ENCODE data around the gene STEAP2.

STEAP2 gene

GRCh38 chr7:90262438-90262837 lies 50.9 kb downstream of the STEAP2 start:
- no peaks in the 10 kb centered on the region for H3K9me3 ChIP-seq (ENCODE audit: control insufficient read depth, insufficient read depth, low read length)
- H3K4me3 ChIP-seq (ENCODE audit: low read length): no peak overlapping the region
- H3F3A ChIP-seq (ENCODE audit: control insufficient read depth, insufficient read depth): no peaks in the 10 kb centered on the region
- no peak overlapping the region for H3K27ac ChIP-seq (ENCODE audit: low read depth, low read length)
- H3K9me2 ChIP-seq (replicated peaks; ENCODE audit: control insufficient read depth, low read length): no peaks in the 10 kb centered on the region
- no peaks in the 10 kb centered on the region for H3K4me1 ChIP-seq (ENCODE audit: control insufficient read depth, low read length)
- H3K79me2 ChIP-seq (ENCODE audit: control insufficient read depth, low read length): no peaks in the 10 kb centered on the region
- TF ChIP-seq CTCF (IDR thresholded peaks at IDR 0.05; ENCODE audit: low read depth, low read length, poor library complexity, severe bottlenecking) (peak; percentile 40), EZH2phosphoT487 (IDR thresholded peaks at IDR 0.05; ENCODE audit: borderline replicate concordance, low read length) (no peak)
- H3K4me2 ChIP-seq (ENCODE audit: low read length): no peak overlapping the region
- H3K36me3 ChIP-seq (ENCODE audit: control insufficient read depth, low read length): no peaks in the 10 kb centered on the region
- H3K27me3 ChIP-seq (ENCODE audit: control insufficient read depth, low read length): peaks cover 4% of the 10 kb centered on the region
- H4K20me1 ChIP-seq (ENCODE audit: control insufficient read depth, insufficient read depth, low read depth, low read length): no peaks in the 10 kb centered on the region

DNA sequence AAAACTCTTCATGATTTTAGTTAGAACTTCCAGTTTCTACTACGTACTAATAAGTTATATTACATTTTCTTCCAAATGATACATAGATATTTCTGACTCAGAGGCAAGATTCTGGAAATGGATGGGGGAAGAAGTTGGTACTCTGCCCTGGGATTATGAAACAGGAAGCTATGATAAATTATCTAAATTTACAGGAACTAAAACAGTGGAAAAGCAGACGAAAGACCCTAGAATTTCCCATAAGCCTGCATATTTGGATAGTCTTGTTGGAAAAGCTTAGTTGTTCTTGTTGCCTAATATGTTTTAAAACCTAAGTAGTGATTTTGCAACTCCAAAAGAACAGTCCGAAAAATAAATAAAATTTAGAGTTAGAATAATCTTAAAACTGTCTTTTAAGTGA lies 55.3 kb downstream of the STEAP2 start:
- H3K79me2 ChIP-seq (ENCODE audit: control insufficient read depth, low read length): no peaks in the 10 kb centered on the region
- TF ChIP-seq CTCF (IDR thresholded peaks at IDR 0.05; ENCODE audit: low read depth, low read length, poor library complexity, severe bottlenecking): no peak
- no peak for TF ChIP-seq EZH2phosphoT487 (IDR thresholded peaks at IDR 0.05; ENCODE audit: borderline replicate concordance, low read length)
- H3K4me2 ChIP-seq (ENCODE audit: low read length): no peak overlapping the region
- no peaks in the 10 kb centered on the region for H3F3A ChIP-seq (ENCODE audit: control insufficient read depth, insufficient read depth)
- H3K9me3 ChIP-seq (ENCODE audit: control insufficient read depth, insufficient read depth, low read length): no peaks in the 10 kb centered on the region
- H3K4me3 ChIP-seq (ENCODE audit: low read length): no peak overlapping the region
- H3K36me3 ChIP-seq (ENCODE audit: control insufficient read depth, low read length): no peaks in the 10 kb centered on the region
- H3K27me3 ChIP-seq (ENCODE audit: control insufficient read depth, low read length): peaks cover 7% of the 10 kb centered on the region
- H3K9me2 ChIP-seq (replicated peaks; ENCODE audit: control insufficient read depth, low read length): no peaks in the 10 kb centered on the region
- no peaks in the 10 kb centered on the region for H3K4me1 ChIP-seq (ENCODE audit: control insufficient read depth, low read length)
- no peaks in the 10 kb centered on the region for H4K20me1 ChIP-seq (ENCODE audit: control insufficient read depth, insufficient read depth, low read depth, low read length)
- no peak overlapping the region for H3K27ac ChIP-seq (ENCODE audit: low read depth, low read length)

DNA sequence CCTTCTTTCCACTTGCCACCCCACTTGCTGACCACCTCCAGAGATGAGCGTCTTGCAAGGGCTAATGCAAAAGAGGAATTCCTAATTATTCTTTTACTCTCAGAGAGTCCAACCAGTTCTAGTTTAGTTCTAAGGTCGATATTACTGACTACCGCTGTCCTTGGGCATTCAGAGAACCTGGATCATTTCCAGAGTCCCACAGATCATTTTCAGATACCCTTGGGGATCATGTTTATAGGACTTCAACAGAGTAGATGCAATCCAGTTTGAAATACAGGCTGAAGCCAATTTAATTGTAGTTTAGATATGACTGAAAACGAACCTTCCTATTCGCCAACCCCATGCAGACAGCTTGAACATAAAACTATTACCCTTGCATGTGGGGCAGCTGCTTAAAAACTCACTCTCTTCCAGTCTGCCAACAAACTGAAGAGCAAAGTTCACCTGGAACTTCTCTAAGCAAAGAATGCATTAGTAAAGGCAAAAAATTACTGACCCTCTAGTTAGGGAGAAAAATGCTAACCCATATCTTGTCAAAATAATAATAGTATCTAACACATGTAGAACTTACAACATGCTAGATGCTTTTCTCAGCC lies 55.8 kb downstream of the STEAP2 start:
- no peaks in the 10 kb centered on the region for H4K20me1 ChIP-seq (ENCODE audit: control insufficient read depth, insufficient read depth, low read depth, low read length)
- no peaks in the 10 kb centered on the region for H3K9me2 ChIP-seq (replicated peaks; ENCODE audit: control insufficient read depth, low read length)
- H3K4me3 ChIP-seq (ENCODE audit: low read length): no peak overlapping the region
- no peaks in the 10 kb centered on the region for H3K4me1 ChIP-seq (ENCODE audit: control insufficient read depth, low read length)
- no peaks in the 10 kb centered on the region for H3K79me2 ChIP-seq (ENCODE audit: control insufficient read depth, low read length)
- no peaks in the 10 kb centered on the region for H3K9me3 ChIP-seq (ENCODE audit: control insufficient read depth, insufficient read depth, low read length)
- TF ChIP-seq EZH2phosphoT487 (IDR thresholded peaks at IDR 0.05; ENCODE audit: borderline replicate concordance, low read length): no peak
- no peak for TF ChIP-seq CTCF (IDR thresholded peaks at IDR 0.05; ENCODE audit: low read depth, low read length, poor library complexity, severe bottlenecking)
- H3K27ac ChIP-seq (ENCODE audit: low read depth, low read length): no peak overlapping the region
- H3K4me2 ChIP-seq (ENCODE audit: low read length): no peak overlapping the region
- no peaks in the 10 kb centered on the region for H3F3A ChIP-seq (ENCODE audit: control insufficient read depth, insufficient read depth)
- H3K36me3 ChIP-seq (ENCODE audit: control insufficient read depth, low read length): no peaks in the 10 kb centered on the region
- H3K27me3 ChIP-seq (ENCODE audit: control insufficient read depth, low read length): peaks cover 7% of the 10 kb centered on the region
